ENCODE data around the gene EIF3A. TPM values are rescaled to one million over a fixed set of nuclear protein-coding genes. Genes with fewer than 3 reads are reported as not detected.
A peak's percentile ranks its signal among the peaks of the same experiment; 100 is the strongest.

Gene EIF3A
- total and polyA plus RNA-seq, 2 of the 8 experiments (the other 6 are each of a cell fraction or from before 2014, with no cell fraction given) = 26.8 to 209 TPM

DNA sequence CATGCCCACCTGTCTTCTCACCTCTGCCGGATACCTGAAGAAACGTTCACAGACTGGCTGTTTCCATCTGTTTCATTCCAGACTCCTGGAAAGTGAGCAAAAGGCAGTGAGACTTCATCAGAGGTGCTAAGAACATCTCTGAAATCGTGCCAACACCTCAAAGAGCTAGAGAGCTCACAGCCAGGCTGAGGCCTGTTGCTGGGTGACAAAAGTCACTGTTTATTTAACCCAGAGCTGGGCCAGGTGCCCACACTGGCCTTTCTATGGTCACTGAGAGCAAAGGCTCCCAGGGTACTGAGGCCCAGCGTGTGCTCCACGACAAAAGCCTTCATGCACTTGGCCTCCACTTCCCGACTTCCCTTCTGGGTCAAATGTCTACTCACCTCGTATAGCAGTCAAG lies 54.8 kb downstream of the EIF3A start:
- CTCF ChIA-PET (ENCODE audit: partially characterized antibody) = interaction anchor here (0.8 kb wide), 1 partner anchor 220 kb away, joined by 3 read pairs; no protein-coding TSS in a partner anchor
- Histone ChIP-seq H3K27ac (ENCODE audit: low read depth, low read length) (no peak overlapping the region), H3K4me1 (replicated peaks in 1 of 4; ENCODE audit: control insufficient read depth in 3 of 4, insufficient read depth in 4 of 4, low read length in 3 of 4) (peaks cover 5 to 9% (median 7%) of the 10 kb centered on the region in 4 experiments; a peak in 6 of 7 replicates), H2BK120ac (replicated peaks; ENCODE audit: low read depth, low read length) (no peak overlapping the region), H2BK20ac (ENCODE audit: low read length) (no peak overlapping the region), H3K9ac (replicated peaks in 1 of 4; ENCODE audit: extremely low read depth in 1 of 4, low read depth in 3 of 4, low read length in 3 of 4) (no peak overlapping the region), H2AFZ (ENCODE audit: low read length) (no peak overlapping the region), H3K18ac (ENCODE audit: extremely low read depth, low read length) (no peak overlapping the region), H2BK12ac (ENCODE audit: low read depth, low read length) (no peak overlapping the region), H4K20me1 (replicated peaks in 1 of 2; ENCODE audit: control insufficient read depth in 1 of 2, insufficient read depth in 2 of 2, low read length in 2 of 2) (peaks cover 0 to 1% of the 10 kb centered on the region in 2 experiments), H2BK5ac (ENCODE audit: low read depth, low read length) (no peak overlapping the region), H4K5ac (ENCODE audit: insufficient read length, low read depth, low read length) (no peak overlapping the region), H4K91ac (replicated peaks; ENCODE audit: insufficient read length, low read length) (no peak overlapping the region), H3K4me2 (ENCODE audit: insufficient read depth in 1 of 2, low read depth in 2 of 2, low read length in 2 of 2) (no peak overlapping the region), H3K79me2 (ENCODE audit: control insufficient read depth in 1 of 2, insufficient read depth in 2 of 2, low read length in 2 of 2) (no peaks in the 10 kb centered on the region), H3K23me2 (ENCODE audit: low read depth, low read length) (peaks cover 9% of the 10 kb centered on the region), H3K36me3 (ENCODE audit: control insufficient read depth in 2 of 4, insufficient read depth in 4 of 4, low read length in 3 of 4) (no peaks in the 10 kb centered on the region), H2BK15ac (ENCODE audit: low read length) (0 out of 2 replicates have a peak overlapping the region, but pooled peaks have one; percentile 46), H3K56ac (replicated peaks; ENCODE audit: insufficient read length, low read depth, low read length) (no peak overlapping the region), H3K14ac (ENCODE audit: insufficient read length) (no peak overlapping the region), H3K23ac (ENCODE audit: insufficient read length) (no peak overlapping the region), H3K4me3 (ENCODE audit: extremely low read depth in 1 of 4, insufficient read depth in 2 of 4, low read depth in 3 of 4, low read length in 4 of 4) (no peak overlapping the region), H3K79me1 (ENCODE audit: low read depth, low read length) (no peaks in the 10 kb centered on the region), H3K27me3 (replicated peaks in 1 of 4; ENCODE audit: control insufficient read depth in 3 of 4, extremely low read depth in 1 of 4, insufficient read depth in 3 of 4, low read length in 3 of 4) (no peaks in the 10 kb centered on the region), H3K4ac (replicated peaks; ENCODE audit: insufficient read length, low read depth, low read length) (no peak overlapping the region), H4K8ac (ENCODE audit: extremely low read depth, insufficient read depth, low read length) (no peak overlapping the region), H3K9me3 (ENCODE audit: insufficient read depth in 2 of 2, low read depth in 1 of 2, low read length in 1 of 2) (no peaks in the 10 kb centered on the region), H2AK5ac (ENCODE audit: low read depth, low read length) (no peak overlapping the region)
- no peak for FAIRE-seq
- WGBS, 2 experiments (ENCODE audit: extremely low coverage in 1 of 2, insufficient coverage in 1 of 2, insufficient read length in 1 of 2, insufficient replicate concordance in 2 of 2, low coverage in 1 of 2, low lambda C conversion rate in 2 of 2, missing lambda C conversion rate in 1 of 2) = 81% methylated on average over 7 of the region's 7 CpGs; no CpG with 5 or more reads in 1 of the 2 experiments
- peak in 1 of 2 experiments; percentile 24 for DNase-seq (ENCODE audit: low read depth in 1 of 2, low spot score in 2 of 2)
- POLR2A ChIA-PET (ENCODE audit: partially characterized antibody) = no interaction called here
- TF ChIP-seq TEAD4 (IDR thresholded peaks at IDR 0.05; ENCODE audit: low read depth, low read length) (no peak), SIRT6 (IDR thresholded peaks at IDR 0.05; ENCODE audit: low read length) (no peak), JUN (IDR thresholded peaks at IDR 0.05; ENCODE audit: low read depth, low read length) (no peak), SIN3A (conservative IDR thresholded peaks at IDR 0.05 in 1 of 2, IDR thresholded peaks at IDR 0.05 in 1 of 2; ENCODE audit: low read depth in 1 of 2, low read length in 2 of 2) (no peak)
